Naive thymus-derived CD4-positive, alpha-beta T cell (primary cell): ENCODE data around the gene SLC25A15. TPM values are rescaled to one million over a fixed set of nuclear protein-coding genes. Genes with fewer than 3 reads are reported as not detected.

Source experiments
- ATAC-seq: fragments of 150-1000 bp; cut with Tn5 transposase; 2 replicates; pipeline ENCODE4 v1.10.0; 2021; ENCODE audit warnings: mild to moderate bottlenecking, moderate library complexity
- CTCF ChIA-PET: fragments of 350-600 bp; sonication (Branson Sonifier 250); formaldehyde crosslinking; loops from one replicate; lab custom pipeline; 2021; ENCODE audit warnings: antibody characterized with exemption; lab: Charles Lee
- POLR2A ChIA-PET: fragments of 350-600 bp; sonication (Branson Sonifier 250); formaldehyde crosslinking; loops from one replicate; lab custom pipeline; 2021; ENCODE audit warnings: antibody characterized with exemption, inconsistent platforms; lab: Charles Lee
- DNase-seq, 9 donors: peaks; one replicate each; pipeline versions ENCODE4 v3.0.0 to v3.0.0-alpha.2; 2020 to 2022; ENCODE audit warnings: mixed read lengths in 1 of 9
- H3K27ac ChIP-seq: one replicate; pipeline ENCODE4 v1.7.0; 2013; ENCODE audit warnings: mild to moderate bottlenecking, low read depth, low read length, moderate library complexity
- H3K27me3 ChIP-seq, 2 donors: one replicate each; pipeline ENCODE4 v1.7.0; 2013; ENCODE audit warnings: low read length in 2 of 2, mild to moderate bottlenecking in 2 of 2, moderate library complexity in 2 of 2; ENCODE audit not compliant: control insufficient read depth in 2 of 2, insufficient read depth in 2 of 2
- H3K36me3 ChIP-seq, 3 experiments: 1 replicate in 2 of 3; 2 replicates in 1 of 3; pipeline ENCODE4 v1.7.0; 2013; ENCODE audit warnings: low read length in 3 of 3, mild to moderate bottlenecking in 3 of 3, moderate library complexity in 1 of 3; ENCODE audit not compliant: insufficient read depth in 3 of 3, control insufficient read depth in 2 of 3
- H3K4me1 ChIP-seq, 2 donors: one replicate each; pipeline ENCODE4 v1.7.0; 2013; ENCODE audit warnings: low read length in 2 of 2, mild to moderate bottlenecking in 2 of 2, moderate library complexity in 1 of 2; ENCODE audit not compliant: control insufficient read depth in 2 of 2, insufficient read depth in 2 of 2
- H3K4me3 ChIP-seq: 2 replicates; pipeline ENCODE4 v1.7.0; 2013; ENCODE audit warnings: mild to moderate bottlenecking, low read length
- H3K9me3 ChIP-seq, 3 experiments: 1 replicate in 2 of 3; 2 replicates in 1 of 3; pipeline ENCODE4 v1.7.0; 2013; ENCODE audit warnings: low read length in 3 of 3; ENCODE audit not compliant: control insufficient read depth in 2 of 3
- H3K27ac Mint-ChIP-seq, 9 donors: one replicate each; pipeline ENCODE4 v1.8.0; 2020 to 2022; ENCODE audit warnings: mixed read lengths in 9 of 9, mild to moderate bottlenecking in 8 of 9, moderate library complexity in 5 of 9, inconsistent platforms in 2 of 9
- H3K27me3 Mint-ChIP-seq, 5 donors: one replicate each; pipeline ENCODE4 v1.8.0; 2021 to 2022; ENCODE audit warnings: mixed read lengths in 5 of 5, mild to moderate bottlenecking in 1 of 5
- H3K36me3 Mint-ChIP-seq, 5 donors: one replicate each; pipeline ENCODE4 v1.8.0; 2020 to 2022; ENCODE audit warnings: mixed read lengths in 5 of 5, mild to moderate bottlenecking in 3 of 5, inconsistent platforms in 1 of 5
- H3K4me1 Mint-ChIP-seq, 7 donors: one replicate each; pipeline ENCODE4 v1.8.0; 2020 to 2022; ENCODE audit warnings: mixed read lengths in 7 of 7, mild to moderate bottlenecking in 3 of 7, inconsistent platforms in 1 of 7
- H3K4me3 Mint-ChIP-seq, 10 donors: one replicate each; pipeline ENCODE4 v1.8.0; 2020 to 2022; ENCODE audit warnings: mild to moderate bottlenecking in 10 of 10, mixed read lengths in 10 of 10, moderate library complexity in 6 of 10, inconsistent platforms in 2 of 10
- H3K9me3 Mint-ChIP-seq, 11 donors: one replicate each; pipeline ENCODE4 v1.8.0; 2020 to 2022; ENCODE audit warnings: mixed read lengths in 11 of 11, mild to moderate bottlenecking in 4 of 11, inconsistent platforms in 1 of 11, moderate library complexity in 1 of 11
- intact Hi-C, 2 donors: fragments of 100-400 bp; cut with micrococcal nuclease; formaldehyde crosslinking; loops; one replicate each; pipeline ENCODE4 v1.15.1; 2023
- polyA plus RNA-seq, 2 donors: library from polyadenylated mRNA; unstranded; fragments of 300-500 nt; fragmentation: Illumina TruSeq; gene quantifications; one replicate each; pipeline ENCODE4 v1.2.3, GENCODE V29; 2021
- total RNA-seq, 6 experiments: library from RNA in 5 of 6; stranded (reverse) in 5 of 6; gene quantifications; 1 replicate in 5 of 6; 2 replicates in 1 of 6; pipeline ENCODE4 v1.2.3 and lab custom pipeline; 2021 to 2026

Gene SLC25A15
- total and polyA plus RNA-seq, 7 experiments from 2014 or later, result 4.3 to 11.8 (median 9.4) TPM

- Histone ChIP-seq H3K4me1 (peaks cover 32 to 34% of the 10 kb centered on the region in 2 donors), H3K27ac (no peak overlapping the region), H3K36me3 (peaks cover 0 to 3% (median 0%) of the 10 kb centered on the region in 3 experiments), H3K4me3 (no peak overlapping the region), H3K27me3 (no peaks in the 10 kb centered on the region), H3K9me3 (no peaks in the 10 kb centered on the region)
- H3K27me3 Mint-ChIP-seq, result no peaks in the 10 kb centered on the region
- intact Hi-C loops, result loop anchor here (5.0 to 10.0 kb wide), 6 partner anchors 209 to 1738 kb away; partner anchors contain the start of genes NHLRC3 (in 2 of the 2), PROSER1 (in 2 of the 2), AKAP11 (in 1 of the 2) and DGKH (in 1 of the 2)
- H3K9me3 Mint-ChIP-seq, result peaks cover 0 to 2% (median 0%) of the 10 kb centered on the region in 11 donors
- peak overlapping the region in 6 of 9 donors; percentile 21 to 98 (median 32) for H3K27ac Mint-ChIP-seq
- ChIA-PET POLR2A (interaction anchor here (0.6 kb wide), 1 partner anchor 297 kb away, joined by 3 read pairs; no protein-coding TSS in a partner anchor), CTCF (interaction anchor here (0.9 kb wide), 1 partner anchor 215 kb away, joined by 3 read pairs; no protein-coding TSS in a partner anchor)
- H3K4me3 Mint-ChIP-seq, result peak overlapping the region in 6 of 10 donors; percentile 22 to 100 (median 46)
- H3K36me3 Mint-ChIP-seq, result peaks cover 0 to 2% (median 0%) of the 10 kb centered on the region in 5 donors
- ATAC-seq, result no peak
- DNase-seq, result no peak
- H3K4me1 Mint-ChIP-seq, result peaks cover 29 to 51% (median 48%) of the 10 kb centered on the region in 7 donors
Measured at GRCh38 chr13:40772765-40773473, 16.5 kb upstream of the SLC25A15 start.

- Mint-ChIP-seq H3K36me3 (peaks cover 0 to 1% (median 0%) of the 10 kb centered on the region in 5 donors), H3K27ac (peak overlapping the region in 3 of 9 donors; percentile 19 to 94 (median 28)), H3K4me3 (no peak overlapping the region), H3K4me1 (peaks cover 28 to 53% (median 46%) of the 10 kb centered on the region in 7 donors), H3K9me3 (peaks cover 0 to 2% (median 0%) of the 10 kb centered on the region in 11 donors), H3K27me3 (no peaks in the 10 kb centered on the region)
- ChIA-PET POLR2A (no interaction called here), CTCF (no interaction called here)
- ATAC-seq, result no peak
- no peak for DNase-seq
- Histone ChIP-seq H3K4me1 (peaks cover 30 to 33% of the 10 kb centered on the region in 2 donors), H3K36me3 (peaks cover 0 to 3% (median 0%) of the 10 kb centered on the region in 3 experiments), H3K9me3 (no peaks in the 10 kb centered on the region), H3K27ac (no peak overlapping the region), H3K4me3 (no peak overlapping the region), H3K27me3 (no peaks in the 10 kb centered on the region)
- intact Hi-C loops, result loop anchor here (5.0 to 10.0 kb wide), 12 partner anchors 208 to 1740 kb away; partner anchors contain the start of genes NHLRC3 (in 2 of the 2), PROSER1 (in 2 of the 2), AKAP11 (in 1 of the 2) and DGKH (in 1 of the 2)
Measured at GRCh38 chr13:40774672-40775071, 14.7 kb upstream of the SLC25A15 start.

- peak in 1 of 9 donors; percentile 11 for DNase-seq
- H3K4me3 ChIP-seq, result peak overlapping the region; percentile 37
- peak overlapping the region; percentile 30 to 99 (median 97) for H3K27ac Mint-ChIP-seq
- ChIA-PET CTCF (interaction anchor here (1.8 kb wide), 1 partner anchor 9 kb away, joined by 5 read pairs; no protein-coding TSS in a partner anchor), POLR2A (interaction anchor here (0.6 to 1.1 kb wide), 6 partner anchors 9 to 711 kb away, joined by 3 to 6 read pairs (median 3); partner anchors contain the start of gene SLC25A15)
- intact Hi-C loops, result loop anchor here (1.0 to 10.0 kb wide), 14 partner anchors 13 to 1741 kb away; partner anchors contain the start of genes DGKH (in 1 of the 2), ELF1 (in 1 of the 2), NHLRC3 (in 1 of the 2) and PROSER1 (in 1 of the 2)
- no peak for ATAC-seq
- peaks cover 19 to 38% (median 32%) of the 10 kb centered on the region in 7 donors for H3K4me1 Mint-ChIP-seq
- peak overlapping the region; percentile 61 for H3K27ac ChIP-seq
- H3K4me1 ChIP-seq, result peaks cover 21 to 24% of the 10 kb centered on the region in 2 donors
- H3K27me3 Mint-ChIP-seq, result no peaks in the 10 kb centered on the region
- no peaks in the 10 kb centered on the region for H3K36me3 Mint-ChIP-seq
- peak overlapping the region; percentile 63 to 92 (median 82) for H3K4me3 Mint-ChIP-seq
- no peaks in the 10 kb centered on the region for H3K36me3 ChIP-seq
- H3K27me3 ChIP-seq, result no peaks in the 10 kb centered on the region
- H3K9me3 Mint-ChIP-seq, result peaks cover 0 to 2% (median 0%) of the 10 kb centered on the region in 11 donors
- H3K9me3 ChIP-seq, result no peaks in the 10 kb centered on the region
Measured at GRCh38 chr13:40776232-40776631, 13.2 kb upstream of the SLC25A15 start.

GRCh38 chr13:40776681-40777165, 12.7 kb upstream of the SLC25A15 start:
- no peaks in the 10 kb centered on the region for H3K27me3 Mint-ChIP-seq
- Histone ChIP-seq H3K36me3 (no peaks in the 10 kb centered on the region), H3K27me3 (no peaks in the 10 kb centered on the region), H3K27ac (peak overlapping the region; percentile 61), H3K4me1 (peaks cover 21 to 24% of the 10 kb centered on the region in 2 donors), H3K4me3 (peak overlapping the region; percentile 37), H3K9me3 (no peaks in the 10 kb centered on the region)
- ChIA-PET CTCF (interaction anchor here (0.6 to 1.8 kb wide), 13 partner anchors 10 to 1303 kb away, joined by 3 to 12 read pairs (median 4); no protein-coding TSS in a partner anchor), POLR2A (interaction anchor here (0.6 to 1.5 kb wide), 4 partner anchors 12 to 214 kb away, joined by 3 to 8 read pairs (median 5); partner anchors contain the start of gene SLC25A15)
- H3K36me3 Mint-ChIP-seq, result no peaks in the 10 kb centered on the region
- peak; percentile 92 for ATAC-seq
- H3K4me3 Mint-ChIP-seq, result peak overlapping the region; percentile 68 to 92 (median 82)
- H3K4me1 Mint-ChIP-seq, result peaks cover 19 to 36% (median 32%) of the 10 kb centered on the region in 7 donors
- intact Hi-C loops, result loop anchor here (1.0 to 10.0 kb wide), 18 partner anchors 13 to 1742 kb away; partner anchors contain the start of genes SLC25A15 (in 2 of the 2), DGKH (in 1 of the 2), ELF1 (in 1 of the 2) and FOXO1 (in 1 of the 2)
- peak overlapping the region; percentile 94 to 99 (median 97) for H3K27ac Mint-ChIP-seq
- DNase-seq, result peak; percentile 20 to 85 (median 79)
- H3K9me3 Mint-ChIP-seq, result peaks cover 0 to 2% (median 0%) of the 10 kb centered on the region in 11 donors

- peaks cover 21 to 24% of the 10 kb centered on the region in 2 donors for H3K4me1 ChIP-seq
- peak overlapping the region; percentile 61 for H3K27ac ChIP-seq
- CTCF ChIA-PET, result interaction anchor here (0.6 to 1.8 kb wide), 15 partner anchors 10 to 1303 kb away, joined by 3 to 12 read pairs (median 4); no protein-coding TSS in a partner anchor
- POLR2A ChIA-PET, result interaction anchor here (0.6 to 1.5 kb wide), 4 partner anchors 12 to 242 kb away, joined by 3 to 8 read pairs (median 4); partner anchors contain the start of genes ELF1 and SLC25A15
- H3K27me3 ChIP-seq, result no peaks in the 10 kb centered on the region
- Mint-ChIP-seq H3K27ac (peak overlapping the region; percentile 94 to 99 (median 97)), H3K36me3 (no peaks in the 10 kb centered on the region), H3K4me3 (peak overlapping the region; percentile 68 to 92 (median 82)), H3K27me3 (no peaks in the 10 kb centered on the region), H3K9me3 (peaks cover 0 to 2% (median 0%) of the 10 kb centered on the region in 11 donors), H3K4me1 (peaks cover 19 to 36% (median 32%) of the 10 kb centered on the region in 7 donors)
- intact Hi-C loops, result loop anchor here (1.0 to 10.0 kb wide), 16 partner anchors 12 to 1742 kb away; partner anchors contain the start of genes DGKH (in 1 of the 2), ELF1 (in 1 of the 2), FOXO1 (in 1 of the 2) and NHLRC3 (in 1 of the 2)
- no peaks in the 10 kb centered on the region for H3K36me3 ChIP-seq
- H3K9me3 ChIP-seq, result no peaks in the 10 kb centered on the region
- ATAC-seq (peak; percentile 78), DNase-seq (peak in 2 of 9 donors; percentile 15 to 44)
- peak overlapping the region; percentile 37 for H3K4me3 ChIP-seq
Measured at GRCh38 chr13:40777166-40777808, 12.1 kb upstream of the SLC25A15 start.
